Keratinocyte (primary cell): Measurements from ENCODE around the gene TPGS2.

ENCODE experiments used
- EZH2 ChIP-seq: IDR thresholded peaks from one replicate; pipeline ENCODE4 v1.6.1; 2012; ENCODE audit warnings: inconsistent platforms, mild to moderate bottlenecking, low read length, moderate library complexity
- TF ChIP-seq, protein P1 (sequence below), 3 experiments: IDR thresholded peaks in 1 of 3; conservative IDR thresholded peaks in 1 of 3; optimal IDR thresholded peaks in 1 of 3; 2 replicates in 2 of 3; 3 replicates in 1 of 3; pipeline versions ENCODE3 to v1.5.1; 2011; ENCODE audit warnings: low read length in 3 of 3, mild to moderate bottlenecking in 3 of 3, moderate library complexity in 2 of 3, control low read depth in 1 of 3, inconsistent platforms in 1 of 3; ENCODE audit not compliant: insufficient read depth in 2 of 3; ENCODE audit errors: extremely low read depth in 1 of 3

DNA sequence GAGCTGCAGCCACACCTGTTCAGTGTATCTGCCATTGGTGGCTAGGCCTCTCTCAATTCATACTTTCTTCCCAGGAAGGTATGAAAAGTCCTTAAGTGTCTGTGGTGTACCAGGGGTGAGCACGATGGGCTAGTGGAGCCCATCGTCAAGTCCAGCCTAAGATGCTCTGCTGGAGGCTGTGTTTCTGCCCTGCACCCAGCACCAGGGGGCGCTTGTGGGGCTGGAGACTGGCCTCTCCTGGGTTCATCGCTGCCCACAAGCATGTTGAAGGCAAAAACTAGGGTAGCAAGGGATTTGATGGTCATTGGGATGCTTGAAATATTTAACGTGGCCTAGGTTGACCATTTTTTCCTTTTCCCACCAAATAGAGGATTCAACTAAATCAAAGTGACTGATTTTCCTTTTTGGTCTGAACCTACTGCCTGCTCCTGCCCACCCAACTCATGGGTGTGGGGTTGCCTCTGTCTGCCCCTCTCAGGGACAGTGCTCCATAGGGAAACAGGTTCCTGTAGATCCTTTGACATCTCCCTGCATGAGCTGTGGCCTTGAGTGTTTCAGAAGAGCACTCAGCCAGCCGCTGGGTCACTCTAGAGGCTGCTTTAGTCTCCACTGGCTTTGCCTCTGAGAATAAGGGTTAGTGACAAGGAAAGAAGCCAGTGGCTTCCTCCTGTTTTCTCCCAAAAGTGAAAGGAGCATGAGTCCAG lies 59.0 kb downstream of the TPGS2 start:
- TF ChIP-seq, protein P1, sequence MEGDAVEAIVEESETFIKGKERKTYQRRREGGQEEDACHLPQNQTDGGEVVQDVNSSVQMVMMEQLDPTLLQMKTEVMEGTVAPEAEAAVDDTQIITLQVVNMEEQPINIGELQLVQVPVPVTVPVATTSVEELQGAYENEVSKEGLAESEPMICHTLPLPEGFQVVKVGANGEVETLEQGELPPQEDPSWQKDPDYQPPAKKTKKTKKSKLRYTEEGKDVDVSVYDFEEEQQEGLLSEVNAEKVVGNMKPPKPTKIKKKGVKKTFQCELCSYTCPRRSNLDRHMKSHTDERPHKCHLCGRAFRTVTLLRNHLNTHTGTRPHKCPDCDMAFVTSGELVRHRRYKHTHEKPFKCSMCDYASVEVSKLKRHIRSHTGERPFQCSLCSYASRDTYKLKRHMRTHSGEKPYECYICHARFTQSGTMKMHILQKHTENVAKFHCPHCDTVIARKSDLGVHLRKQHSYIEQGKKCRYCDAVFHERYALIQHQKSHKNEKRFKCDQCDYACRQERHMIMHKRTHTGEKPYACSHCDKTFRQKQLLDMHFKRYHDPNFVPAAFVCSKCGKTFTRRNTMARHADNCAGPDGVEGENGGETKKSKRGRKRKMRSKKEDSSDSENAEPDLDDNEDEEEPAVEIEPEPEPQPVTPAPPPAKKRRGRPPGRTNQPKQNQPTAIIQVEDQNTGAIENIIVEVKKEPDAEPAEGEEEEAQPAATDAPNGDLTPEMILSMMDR (optimal IDR thresholded peaks at IDR 0.05 in 1 of 3, IDR thresholded peaks at IDR 0.05 in 1 of 3, conservative IDR thresholded peaks at IDR 0.05 in 1 of 3; ENCODE audit: extremely low read depth in 1 of 3, insufficient read depth in 2 of 3, low read length in 3 of 3) = peak; percentile 9 to 53 (median 44)
- TF ChIP-seq EZH2 = no peak
